B cell (primary cell): ENCODE results near the gene NXPE3. TPM values are rescaled to one million over a fixed set of nuclear protein-coding genes. Genes with fewer than 3 reads are reported as not detected.
A peak's percentile ranks its signal among the peaks of the same experiment; 100 is the strongest.
"Not testable (repeated sequence)": the region's sequence is repeated elsewhere in the genome, so short reads cannot be mapped to it uniquely, and the experiment has no call there.

ENCODE experiments used
- ATAC-seq: fragments of 200-7000 bp; cut with Tn5 transposase; one replicate; pipeline ENCODE4 v1.10.0; 2021; ENCODE audit warnings: low read depth, mild to moderate bottlenecking, moderate number of reproducible peaks, moderate library complexity
- CTCF ChIA-PET: fragments of 350-600 bp; sonication (Branson Sonifier 250); formaldehyde crosslinking; loops from one replicate; lab custom pipeline; 2021; ENCODE audit warnings: antibody characterized with exemption, inconsistent platforms; lab: Charles Lee
- POLR2A ChIA-PET: fragments of 350-600 bp; sonication (Branson Sonifier 250); formaldehyde crosslinking; loops from one replicate; lab custom pipeline; 2021; ENCODE audit warnings: antibody characterized with exemption; lab: Charles Lee
- DNase-seq: peaks from one replicate; pipeline ENCODE4 v3.0.0; 2013
- H2AFZ ChIP-seq: 2 replicates; pipeline ENCODE4 v1.6.1; 2012; ENCODE audit warnings: mild to moderate bottlenecking, low read depth, low read length; ENCODE audit not compliant: insufficient read depth, poor library complexity, severe bottlenecking
- H3K27ac ChIP-seq, 2 donors: 1 replicate in 1 of 2; 2 replicates in 1 of 2; pipeline ENCODE4 v1.5.1; 2012 to 2013; ENCODE audit warnings: low read length in 2 of 2, mild to moderate bottlenecking in 2 of 2, moderate library complexity in 1 of 2
- H3K27me3 ChIP-seq, 4 experiments: fragments of 200-600 bp in 1 of 4; sonication (generic) in 1 of 4; replicated peaks in 1 of 4; 1 replicate in 2 of 4; 2 replicates in 2 of 4; pipeline versions ENCODE4 v1.6.1 to v1.7.0; 2013 to 2016; ENCODE audit warnings: low read length in 3 of 4, mild to moderate bottlenecking in 2 of 4, mixed read lengths in 1 of 4, moderate library complexity in 1 of 4; ENCODE audit not compliant: insufficient read depth in 4 of 4, control insufficient read depth in 3 of 4; ENCODE audit errors: control extremely low read depth in 1 of 4
- H3K36me3 ChIP-seq, 2 experiments: replicated peaks in 1 of 2; 1 replicate in 1 of 2; 2 replicates in 1 of 2; pipeline versions ENCODE4 v1.6.1 to v1.7.1; 2013; ENCODE audit warnings: low read length in 1 of 2; ENCODE audit not compliant: insufficient read depth in 2 of 2, control insufficient read depth in 1 of 2; ENCODE audit errors: control extremely low read depth in 1 of 2, extremely low read depth in 1 of 2
- H3K4me1 ChIP-seq, 2 donors: fragments of 200-600 bp in 1 of 2; sonication (generic) in 1 of 2; 1 replicate in 1 of 2; 2 replicates in 1 of 2; pipeline versions ENCODE4 v1.5.1 to v1.6.1; 2013 to 2017; ENCODE audit warnings: low read length in 2 of 2; ENCODE audit not compliant: control insufficient read depth in 2 of 2, insufficient read depth in 2 of 2
- H3K4me2 ChIP-seq: replicated peaks from 2 replicates; pipeline ENCODE3; 2012; ENCODE audit warnings: mild to moderate bottlenecking, low read depth, low read length; ENCODE audit not compliant: poor library complexity, severe bottlenecking
- H3K4me3 ChIP-seq, 5 experiments: fragments of 200-600 bp in 1 of 5; sonication (generic) in 1 of 5; 1 replicate in 3 of 5; 2 replicates in 2 of 5; pipeline versions ENCODE4 v1.5.1 to v1.7.0; 2011 to 2016; ENCODE audit warnings: low read length in 4 of 5, mild to moderate bottlenecking in 4 of 5, low read depth in 2 of 5, control low read depth in 1 of 5, moderate library complexity in 1 of 5; ENCODE audit not compliant: insufficient read depth in 1 of 5; ENCODE audit errors: control extremely low read depth in 1 of 5, extremely low read depth in 1 of 5
- H3K79me2 ChIP-seq: fragments of 200-600 bp; sonication (generic); one replicate; pipeline ENCODE4 v1.6.0; 2016; ENCODE audit warnings: low read length; ENCODE audit not compliant: control insufficient read depth, insufficient read depth
- H3K9ac ChIP-seq: fragments of 200-600 bp; sonication (generic); 2 replicates; pipeline ENCODE4 v1.6.1; 2017; ENCODE audit warnings: mild to moderate bottlenecking, low read length, moderate library complexity
- H3K9me3 ChIP-seq, 3 donors: one replicate each; pipeline versions ENCODE4 v1.6.1 to v1.7.1; 2013; ENCODE audit warnings: low read length in 2 of 3; ENCODE audit not compliant: control insufficient read depth in 2 of 3, insufficient read depth in 1 of 3; ENCODE audit errors: control extremely low read depth in 1 of 3
- H4K20me1 ChIP-seq: 2 replicates; pipeline ENCODE4 v1.6.0; 2012; ENCODE audit warnings: mild to moderate bottlenecking, low read length; ENCODE audit not compliant: insufficient read depth, control insufficient read depth, poor library complexity, severe bottlenecking
- H3K27ac Mint-ChIP-seq: one replicate; pipeline ENCODE4 v1.8.0; 2021; ENCODE audit warnings: mixed read lengths
- H3K27me3 Mint-ChIP-seq: one replicate; pipeline ENCODE4 v1.8.0; 2021; ENCODE audit warnings: mixed read lengths
- H3K4me1 Mint-ChIP-seq: one replicate; pipeline ENCODE4 v1.8.0; 2021; ENCODE audit warnings: mixed read lengths
- H3K4me3 Mint-ChIP-seq: one replicate; pipeline ENCODE4 v1.8.0; 2021; ENCODE audit warnings: mixed read lengths
- H3K9me3 Mint-ChIP-seq: one replicate; pipeline ENCODE4 v1.8.0; 2022; ENCODE audit warnings: mixed read lengths; ENCODE audit not compliant: insufficient read depth
- CTCF ChIP-seq: fragments of 200-600 bp; IDR thresholded peaks from one replicate; pipeline ENCODE4 v1.8.0; 2022; ENCODE audit warnings: antibody characterized with exemption, mild to moderate bottlenecking
- EZH2 ChIP-seq: IDR thresholded peaks from 2 replicates; pipeline ENCODE4 v1.6.1; 2012; ENCODE audit warnings: borderline replicate concordance, low read depth, mild to moderate bottlenecking, moderate library complexity, low read length; ENCODE audit not compliant: insufficient read depth, poor library complexity, severe bottlenecking
- WGBS: methylation state at CpG from one replicate; pipeline ENCODE4 v1.1.5; 2013; ENCODE audit warnings: missing lambda C conversion rate; ENCODE audit not compliant: insufficient coverage; 5-methylcytosine and 5-hydroxymethylcytosine counted together
- intact Hi-C: fragments of 100-400 bp; cut with micrococcal nuclease; formaldehyde crosslinking; loops from one replicate; pipeline ENCODE4 v1.10.0; 2022
- polyA plus RNA-seq: library from polyadenylated mRNA; depleted of rRNA; stranded (reverse); fragments of >200 nt; gene quantifications from 2 replicates; pipeline ENCODE4 v1.2.3, GENCODE V29; 2012
- total RNA-seq, 2 donors: library from RNA; stranded (reverse); fragments of 120-200 nt in 1 of 2; gene quantifications; 1 replicate in 1 of 2; 2 replicates in 1 of 2; pipeline versions ENCODE4 v1.2.3 to v1.2.4, GENCODE V29; 2013 to 2022

Gene NXPE3
- total and polyA plus RNA-seq, 2 donors (not counting 1 experiment from before 2014, with no cell fraction given) = 15.4 to 19.7 TPM

- H3K27me3 Mint-ChIP-seq = no peaks in the 10 kb centered on the region
- Histone ChIP-seq H4K20me1 (peaks cover 15% of the 10 kb centered on the region), H3K27ac (peak overlapping the region in 1 of 2 donors; percentile 6), H2AFZ (no peak overlapping the region), H3K27me3 (no peaks in the 10 kb centered on the region), H3K4me2 (no peak overlapping the region), H3K9me3 (peaks cover 0 to 3% (median 0%) of the 10 kb centered on the region in 3 donors), H3K36me3 (peaks cover 3 to 42% of the 10 kb centered on the region in 2 experiments), H3K79me2 (no peaks in the 10 kb centered on the region), H3K4me1 (peaks cover 17 to 20% of the 10 kb centered on the region in 2 donors), H3K4me3 (no peak overlapping the region), H3K9ac (no peak overlapping the region)
- POLR2A ChIA-PET = no interaction called here
- no peak for ATAC-seq
- DNase-seq = no peak
- peak overlapping the region; percentile 76 for H3K27ac Mint-ChIP-seq
- H3K4me1 Mint-ChIP-seq = peaks cover 47% of the 10 kb centered on the region
- peaks cover 2% of the 10 kb centered on the region for H3K9me3 Mint-ChIP-seq
- WGBS = no CpG with 5 or more reads among the region's 3 CpGs
- CTCF ChIA-PET = interaction anchor here (1.4 to 2.0 kb wide), 2 partner anchors 48 to 363 kb away, joined by 3 to 7 read pairs; no protein-coding TSS in a partner anchor
- H3K4me3 Mint-ChIP-seq = no peak overlapping the region
- intact Hi-C loops = loop anchor here (5.0 kb wide), 1 partner anchor 35 kb away; no protein-coding TSS in a partner anchor
- TF ChIP-seq EZH2 = no peak
- no peak for TF ChIP-seq CTCF
These were observed 83.6 kb downstream of the NXPE3 start for GRCh38 chr3:101862416-101863165.

GRCh38 chr3:101864926-101865325 is 85.9 kb downstream of the NXPE3 start:
- H3K27ac ChIP-seq, POLR2A ChIA-PET, ATAC-seq, H3K9me3 ChIP-seq, H3K4me3 ChIP-seq, H3K27me3 ChIP-seq, H3K9ac ChIP-seq, H4K20me1 ChIP-seq, H3K79me2 ChIP-seq, H3K4me2 ChIP-seq, DNase-seq, H3K27ac Mint-ChIP-seq, H3K9me3 Mint-ChIP-seq, H2AFZ ChIP-seq, H3K27me3 Mint-ChIP-seq, H3K4me3 Mint-ChIP-seq: not testable (repeated sequence)
- Histone ChIP-seq H3K36me3 (peaks cover 0 to 19% of the 10 kb centered on the region in 2 experiments), H3K4me1 (peaks cover 29 to 34% of the 10 kb centered on the region in 2 donors)
- peaks cover 53% of the 10 kb centered on the region for H3K4me1 Mint-ChIP-seq
- intact Hi-C loops = loop anchor here (5.0 kb wide), 1 partner anchor 38 kb away; no protein-coding TSS in a partner anchor
- CTCF ChIA-PET = interaction anchor here (1.1 to 2.0 kb wide), 2 partner anchors 360 to 361 kb away, joined by 4 to 7 read pairs; no protein-coding TSS in a partner anchor
- WGBS = 100% methylated on average over 1 of the region's 7 CpGs
